ENCODE results near the gene PSEN1. TPM values are rescaled to one million over a fixed set of nuclear protein-coding genes. Genes with fewer than 3 reads are reported as not detected.

PSEN1 gene
- total and polyA plus RNA-seq, 10 donors: 15.9 to 74.7 (median 47.2) TPM

DNA sequence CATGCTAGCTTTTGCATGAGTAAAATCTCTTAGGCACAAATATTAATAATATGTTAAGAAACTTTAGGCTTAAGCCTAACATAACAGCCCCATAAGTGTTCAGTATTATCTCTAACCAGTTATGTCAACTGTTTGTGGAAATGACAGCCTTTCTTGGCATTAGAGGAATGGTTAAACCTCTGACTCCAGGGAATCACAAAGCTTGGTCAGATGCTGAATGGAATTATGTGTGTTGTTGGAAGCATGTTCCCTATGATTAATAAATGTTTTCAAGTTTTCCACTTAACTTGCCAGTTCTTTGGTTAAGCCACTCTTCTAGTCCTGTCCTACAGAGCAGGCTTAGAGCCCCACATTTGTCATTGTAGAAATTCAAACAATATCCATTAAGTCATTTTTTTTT lies 17.0 kb downstream of the PSEN1 start:
- no peak for TF ChIP-seq POLR2AphosphoS5 (IDR thresholded peaks at IDR 0.05)
- TF ChIP-seq POLR2A (IDR thresholded peaks at IDR 0.05): no peak
- TF ChIP-seq, protein P1, sequence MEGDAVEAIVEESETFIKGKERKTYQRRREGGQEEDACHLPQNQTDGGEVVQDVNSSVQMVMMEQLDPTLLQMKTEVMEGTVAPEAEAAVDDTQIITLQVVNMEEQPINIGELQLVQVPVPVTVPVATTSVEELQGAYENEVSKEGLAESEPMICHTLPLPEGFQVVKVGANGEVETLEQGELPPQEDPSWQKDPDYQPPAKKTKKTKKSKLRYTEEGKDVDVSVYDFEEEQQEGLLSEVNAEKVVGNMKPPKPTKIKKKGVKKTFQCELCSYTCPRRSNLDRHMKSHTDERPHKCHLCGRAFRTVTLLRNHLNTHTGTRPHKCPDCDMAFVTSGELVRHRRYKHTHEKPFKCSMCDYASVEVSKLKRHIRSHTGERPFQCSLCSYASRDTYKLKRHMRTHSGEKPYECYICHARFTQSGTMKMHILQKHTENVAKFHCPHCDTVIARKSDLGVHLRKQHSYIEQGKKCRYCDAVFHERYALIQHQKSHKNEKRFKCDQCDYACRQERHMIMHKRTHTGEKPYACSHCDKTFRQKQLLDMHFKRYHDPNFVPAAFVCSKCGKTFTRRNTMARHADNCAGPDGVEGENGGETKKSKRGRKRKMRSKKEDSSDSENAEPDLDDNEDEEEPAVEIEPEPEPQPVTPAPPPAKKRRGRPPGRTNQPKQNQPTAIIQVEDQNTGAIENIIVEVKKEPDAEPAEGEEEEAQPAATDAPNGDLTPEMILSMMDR (IDR thresholded peaks at IDR 0.05 in 8 of 11, conservative IDR thresholded peaks at IDR 0.05 in 3 of 11): no peak
- Histone ChIP-seq H3K27ac (no peak overlapping the region), H3K9me3 (no peaks in the 10 kb centered on the region), H3K4me1 (no peaks in the 10 kb centered on the region), H3K27me3 (replicated peaks in 1 of 7) (no peaks in the 10 kb centered on the region), H3K36me3 (peaks cover 0 to 100% (median 60%) of the 10 kb centered on the region in 6 donors), H3K4me3 (no peak overlapping the region)
- intact Hi-C loops (cut with DNase I; ENCODE audit: low total_unique reads): no loop called here
- no peak for DNase-seq

DNA sequence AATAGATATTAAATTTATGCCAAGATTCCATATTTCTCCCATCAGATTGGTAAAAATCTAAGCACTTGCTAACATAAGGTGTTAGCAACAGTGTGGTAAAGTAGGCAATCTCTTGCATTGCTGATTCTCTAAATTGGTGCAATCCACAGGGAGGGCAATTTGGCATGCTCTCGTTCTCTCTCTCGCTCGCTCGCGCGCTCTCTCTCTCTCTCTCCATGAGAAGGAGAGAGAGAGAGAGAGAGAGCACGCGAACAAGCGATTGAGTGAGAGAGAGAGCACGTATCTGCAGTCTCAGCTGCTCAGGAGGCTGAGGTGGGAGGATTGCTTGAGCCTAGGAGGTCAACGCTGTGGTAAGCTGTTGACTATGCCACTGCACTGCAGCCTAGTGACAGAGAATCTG lies 25.9 kb downstream of the PSEN1 start:
- peaks cover 4 to 100% (median 67%) of the 10 kb centered on the region in 6 donors for H3K36me3 ChIP-seq
- H3K4me1 ChIP-seq: no peaks in the 10 kb centered on the region
- H3K27me3 ChIP-seq (replicated peaks in 1 of 7): no peaks in the 10 kb centered on the region
- no peak for TF ChIP-seq POLR2AphosphoS5 (IDR thresholded peaks at IDR 0.05)
- no peak for TF ChIP-seq POLR2A (IDR thresholded peaks at IDR 0.05)
- TF ChIP-seq, protein P1 (IDR thresholded peaks at IDR 0.05 in 8 of 11, conservative IDR thresholded peaks at IDR 0.05 in 3 of 11): no peak
- no peaks in the 10 kb centered on the region for H3K9me3 ChIP-seq
- WGBS, 5 donors: 91 to 97% (median 94%) methylated on average over 11 of the region's 11 CpGs
- H3K27ac ChIP-seq: no peak overlapping the region
- no peak overlapping the region for H3K4me3 ChIP-seq
- no peak for DNase-seq
- intact Hi-C loops (cut with DNase I; ENCODE audit: low total_unique reads): no loop called here

DNA sequence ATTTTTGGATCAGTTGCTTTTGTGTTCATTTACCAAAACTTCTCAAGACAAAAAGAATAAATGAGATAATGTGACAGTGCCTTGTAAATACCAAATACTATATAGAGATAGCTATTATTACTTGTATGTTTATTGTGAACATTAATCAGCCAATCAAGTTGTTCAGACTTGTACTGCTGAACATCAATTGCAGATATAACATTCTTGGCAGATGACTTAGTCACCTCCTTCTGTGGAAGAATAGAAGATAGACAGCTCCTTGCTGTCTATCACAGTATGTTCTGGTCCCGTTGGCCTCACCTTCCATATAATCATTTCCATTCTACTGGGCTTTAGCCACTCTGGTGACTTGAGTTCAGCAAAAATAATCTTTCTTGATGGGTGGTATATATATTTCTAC lies 30.1 kb downstream of the PSEN1 start:
- intact Hi-C loops (cut with DNase I; ENCODE audit: low total_unique reads): no loop called here
- H3K36me3 ChIP-seq: peaks cover 5 to 100% (median 70%) of the 10 kb centered on the region in 6 donors
- TF ChIP-seq, protein P1 (IDR thresholded peaks at IDR 0.05 in 8 of 11, conservative IDR thresholded peaks at IDR 0.05 in 3 of 11): no peak
- TF ChIP-seq POLR2A (IDR thresholded peaks at IDR 0.05) (no peak), POLR2AphosphoS5 (IDR thresholded peaks at IDR 0.05) (no peak)
- no peak for DNase-seq
- no peak overlapping the region for H3K4me3 ChIP-seq
- no peaks in the 10 kb centered on the region for H3K27me3 ChIP-seq (replicated peaks in 1 of 7)
- no peak overlapping the region for H3K27ac ChIP-seq
- WGBS, 5 donors: 90 to 96% (median 93%) methylated on average over 1 of the region's 1 CpG
- H3K4me1 ChIP-seq: no peaks in the 10 kb centered on the region
- H3K9me3 ChIP-seq: no peaks in the 10 kb centered on the region

DNA sequence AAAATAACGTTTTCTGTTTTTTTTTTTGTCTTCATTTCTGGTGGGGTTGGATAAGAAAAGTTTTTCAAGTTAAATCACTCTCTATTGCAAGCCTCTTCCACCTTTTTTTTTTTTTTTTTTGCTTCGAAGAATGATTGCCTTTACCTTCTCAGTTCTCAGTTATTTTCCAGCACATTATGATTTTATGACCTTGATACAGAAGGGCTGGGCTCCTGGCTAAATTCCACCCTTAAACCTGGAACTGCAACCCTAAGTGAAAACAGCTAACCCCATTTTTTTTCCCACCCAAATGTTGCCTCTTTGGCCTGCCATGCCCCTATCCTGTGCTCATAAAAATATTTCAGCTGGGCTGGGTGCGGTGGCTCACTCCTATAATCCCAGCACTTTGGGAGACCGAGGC lies 31.4 kb downstream of the PSEN1 start:
- H3K27me3 ChIP-seq (replicated peaks in 1 of 7): no peaks in the 10 kb centered on the region
- peaks cover 5 to 100% (median 75%) of the 10 kb centered on the region in 6 donors for H3K36me3 ChIP-seq
- H3K4me3 ChIP-seq: no peak overlapping the region
- no peaks in the 10 kb centered on the region for H3K9me3 ChIP-seq
- TF ChIP-seq, protein P1 (IDR thresholded peaks at IDR 0.05 in 8 of 11, conservative IDR thresholded peaks at IDR 0.05 in 3 of 11): no peak
- no peak for TF ChIP-seq POLR2AphosphoS5 (IDR thresholded peaks at IDR 0.05)
- TF ChIP-seq POLR2A (IDR thresholded peaks at IDR 0.05): no peak
- DNase-seq: no peak
- intact Hi-C loops (cut with DNase I; ENCODE audit: low total_unique reads): no loop called here
- H3K27ac ChIP-seq: no peak overlapping the region
- WGBS, 5 donors: 86 to 95% (median 90%) methylated on average over 4 of the region's 4 CpGs
- H3K4me1 ChIP-seq: no peaks in the 10 kb centered on the region
